Natural killer cell treated with Interleukin-12 subunit alpha and Interleukin-12 subunit beta and Interleukin-15 and Interleukin-18, amount 100 ng/mL, for 72 hours (primary cell): Measurements from ENCODE around the gene RND2. TPM values are rescaled to one million over a fixed set of nuclear protein-coding genes. Genes with fewer than 3 reads are reported as not detected.
"Not testable (repeated sequence)": the region's sequence is repeated elsewhere in the genome, so short reads cannot be mapped to it uniquely, and the experiment has no call there.

Experiments
- ATAC-seq, 2 donors: fragments of 150-1000 bp; cut with Tn5 transposase in 1 of 2; sonication (Bioruptor Pico), chemical (Tn5 transposase) in 1 of 2; 2 replicates each; pipeline ENCODE4 v1.10.0; 2021
- DNase-seq: peaks from one replicate; pipeline ENCODE4 v3.0.0; 2022; ENCODE audit warnings: low spot score
- H3K27ac Mint-ChIP-seq, 2 donors: 1 replicate in 1 of 2; 2 replicates in 1 of 2; pipeline ENCODE4 v1.8.0; 2022; ENCODE audit warnings: mixed read lengths in 2 of 2, mild to moderate bottlenecking in 1 of 2, moderate library complexity in 1 of 2
- H3K27me3 Mint-ChIP-seq, 2 donors: 1 replicate in 1 of 2; 2 replicates in 1 of 2; pipeline ENCODE4 v1.8.0; 2022; ENCODE audit warnings: mixed read lengths in 2 of 2
- H3K36me3 Mint-ChIP-seq: one replicate; pipeline ENCODE4 v1.8.0; 2022; ENCODE audit warnings: mixed read lengths
- H3K4me1 Mint-ChIP-seq, 2 donors: 1 replicate in 1 of 2; 2 replicates in 1 of 2; pipeline ENCODE4 v1.8.0; 2022; ENCODE audit warnings: low read depth in 2 of 2, mixed read lengths in 2 of 2, mild to moderate bottlenecking in 1 of 2
- H3K4me3 Mint-ChIP-seq: one replicate; pipeline ENCODE4 v1.8.0; 2022; ENCODE audit warnings: mixed read lengths
- H3K9me3 Mint-ChIP-seq: 2 replicates; pipeline ENCODE4 v1.8.0; 2022; ENCODE audit warnings: mixed read lengths
- total RNA-seq, 2 donors: library from RNA; stranded (reverse); gene quantifications; one replicate each; pipeline ENCODE4 v1.2.3, GENCODE V29; 2022

The RND2 gene
- total RNA-seq, result not detected

GRCh38 chr17:43024407-43025289 lies at the start of gene RND2:
Gene RND2 (plus strand): TSS chr17:43025231. CDS start chr17:43025348, 117 bp downstream.
- no peaks in the 10 kb centered on the region for H3K9me3 Mint-ChIP-seq
- peak; percentile 70 to 84 for ATAC-seq
- peak; percentile 77 for DNase-seq
- peaks cover 13 to 21% of the 10 kb centered on the region in 2 donors for H3K4me1 Mint-ChIP-seq
- H3K27me3 Mint-ChIP-seq, result no peaks in the 10 kb centered on the region
- H3K27ac Mint-ChIP-seq, result peak within 1 kb of the TSS; percentile 55 to 80
- H3K36me3 Mint-ChIP-seq, result no peaks in the 10 kb centered on the region
- H3K4me3 Mint-ChIP-seq, result peak within 1 kb of the TSS; percentile 92

- H3K36me3 Mint-ChIP-seq, result no peaks in the 10 kb centered on the region
- peaks cover 0 to 6% of the 10 kb centered on the region in 2 donors for H3K27me3 Mint-ChIP-seq
- ATAC-seq (no peak), DNase-seq (no peak)
- peaks cover 7 to 11% of the 10 kb centered on the region in 2 donors for H3K4me1 Mint-ChIP-seq
- H3K9me3 Mint-ChIP-seq, result no peaks in the 10 kb centered on the region
- no peak overlapping the region for H3K27ac Mint-ChIP-seq
- no peak overlapping the region for H3K4me3 Mint-ChIP-seq
These were observed 49.8 kb upstream of the RND2 start for GRCh38 chr17:42975265-42975664.

DNA sequence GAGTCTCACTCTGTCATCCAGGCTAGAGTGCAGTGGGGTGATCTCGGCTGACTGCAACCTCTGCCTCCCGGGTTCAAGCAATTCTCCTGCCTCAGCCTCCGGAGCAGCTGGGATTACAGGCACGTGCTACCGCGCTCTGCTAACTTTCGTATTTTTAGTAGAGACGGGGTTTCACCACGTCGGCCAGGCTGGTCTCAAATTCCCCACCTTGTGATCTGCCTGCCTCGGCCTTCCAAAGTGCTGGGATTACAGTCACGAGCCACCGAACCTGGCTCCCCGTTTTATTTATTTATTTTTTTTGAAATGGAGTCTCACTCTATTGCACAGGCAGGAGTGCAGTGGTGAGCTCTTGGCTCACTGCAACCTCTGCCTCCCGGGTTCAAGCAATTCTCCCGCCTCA lies 49.3 kb upstream of the RND2 start:
- H3K27me3 Mint-ChIP-seq, DNase-seq, ATAC-seq, H3K9me3 Mint-ChIP-seq, H3K36me3 Mint-ChIP-seq, H3K27ac Mint-ChIP-seq, H3K4me3 Mint-ChIP-seq: not testable (repeated sequence)
- H3K4me1 Mint-ChIP-seq, result peaks cover 7 to 13% of the 10 kb centered on the region in 2 donors

- Mint-ChIP-seq H3K4me3 (peak within 1 kb of the TSS; percentile 95), H3K36me3 (peaks cover 5% of the 10 kb centered on the region), H3K9me3 (no peaks in the 10 kb centered on the region), H3K4me1 (peaks cover 17 to 25% of the 10 kb centered on the region in 2 donors), H3K27me3 (peaks cover 0 to 6% of the 10 kb centered on the region in 2 donors), H3K27ac (peak within 1 kb of the TSS; percentile 91 to 96)
- DNase-seq, result no peak
- peak; percentile 54 for ATAC-seq
These were observed 45.3 kb upstream of the RND2 start, which contains the start of gene PTGES3L for GRCh38 chr17:42979511-42980273. Gene PTGES3L (minus strand): TSS chr17:42980080. CDS start chr17:42980053, 27 bp downstream.

DNA sequence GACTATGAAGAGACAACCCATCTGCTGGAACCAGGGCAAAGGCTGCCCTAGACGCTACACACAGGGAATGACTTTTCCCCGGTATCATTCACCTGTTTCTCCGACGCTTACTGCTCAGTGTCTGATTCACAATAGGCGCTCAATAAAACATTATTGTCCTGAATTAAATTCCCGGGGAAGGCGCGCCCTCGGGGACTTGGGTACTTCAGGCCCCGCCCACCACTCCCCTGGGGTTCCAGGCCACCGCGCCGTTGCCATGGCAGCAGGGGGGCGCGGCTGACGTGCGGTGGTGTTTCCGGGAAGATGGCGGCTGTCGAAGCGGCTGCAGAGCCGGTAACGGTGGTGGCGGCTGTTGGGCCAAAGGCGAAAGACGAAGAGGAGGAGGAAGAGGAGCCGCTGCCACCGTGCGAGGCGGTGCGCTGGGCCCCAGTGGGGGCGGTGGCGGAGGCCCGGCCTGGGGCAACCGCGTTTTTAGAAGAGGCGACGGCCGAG lies 44.7 kb upstream of the RND2 start, which contains the start of gene RUNDC1:
RUNDC1 (plus strand) TSS at position 292 of the 492 bp plus-strand sequence; CDS start at position 304, 12 bp downstream.
- Mint-ChIP-seq H3K4me3 (peak within 1 kb of the TSS; percentile 95), H3K27ac (peak within 1 kb of the TSS; percentile 91 to 96), H3K9me3 (no peaks in the 10 kb centered on the region), H3K27me3 (peaks cover 0 to 6% of the 10 kb centered on the region in 2 donors), H3K4me1 (peaks cover 22 to 27% of the 10 kb centered on the region in 2 donors), H3K36me3 (peaks cover 5% of the 10 kb centered on the region)
- DNase-seq, result peak; percentile 93
- ATAC-seq, result peak; percentile 91 to 96

GRCh38 chr17:42980766-42981397 lies 44.1 kb upstream of the RND2 start:
- H3K27me3 Mint-ChIP-seq, result peaks cover 0 to 6% of the 10 kb centered on the region in 2 donors
- DNase-seq (no peak), ATAC-seq (peak; percentile 83 to 88)
- H3K36me3 Mint-ChIP-seq, result peaks cover 5% of the 10 kb centered on the region
- no peaks in the 10 kb centered on the region for H3K9me3 Mint-ChIP-seq
- H3K27ac Mint-ChIP-seq, result peak overlapping the region; percentile 91 to 96
- peaks cover 22 to 27% of the 10 kb centered on the region in 2 donors for H3K4me1 Mint-ChIP-seq
- H3K4me3 Mint-ChIP-seq, result peak overlapping the region; percentile 95

DNA sequence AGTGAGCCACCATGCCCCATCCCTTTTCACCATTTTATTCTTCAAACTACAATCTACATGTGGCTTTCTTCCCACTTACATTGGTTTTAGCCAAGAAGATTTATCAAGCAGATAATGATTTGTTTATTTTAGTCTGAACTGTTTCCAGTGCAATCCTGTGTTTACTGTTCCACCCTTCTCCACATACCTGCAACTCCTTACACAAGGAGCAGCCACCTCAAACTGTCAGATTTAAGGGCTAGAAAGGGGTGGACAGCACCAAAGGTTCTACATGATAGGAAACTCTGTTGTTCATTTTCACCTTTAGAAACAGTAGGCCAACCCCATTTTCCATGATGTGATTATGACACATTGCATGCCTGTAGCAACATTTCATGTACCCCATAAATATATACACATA lies 42.8 kb upstream of the RND2 start:
- Mint-ChIP-seq H3K27ac (peak overlapping the region in 1 of 2 donors; percentile 96), H3K4me3 (peak overlapping the region; percentile 95), H3K27me3 (peaks cover 0 to 6% of the 10 kb centered on the region in 2 donors), H3K4me1 (peaks cover 22 to 27% of the 10 kb centered on the region in 2 donors), H3K9me3 (no peaks in the 10 kb centered on the region), H3K36me3 (peaks cover 5% of the 10 kb centered on the region)
- DNase-seq, result no peak
- no peak for ATAC-seq

GRCh38 chr17:42985225-42985624 lies 39.8 kb upstream of the RND2 start:
- peak overlapping the region in 1 of 2 donors; percentile 35 for H3K27ac Mint-ChIP-seq

DNA sequence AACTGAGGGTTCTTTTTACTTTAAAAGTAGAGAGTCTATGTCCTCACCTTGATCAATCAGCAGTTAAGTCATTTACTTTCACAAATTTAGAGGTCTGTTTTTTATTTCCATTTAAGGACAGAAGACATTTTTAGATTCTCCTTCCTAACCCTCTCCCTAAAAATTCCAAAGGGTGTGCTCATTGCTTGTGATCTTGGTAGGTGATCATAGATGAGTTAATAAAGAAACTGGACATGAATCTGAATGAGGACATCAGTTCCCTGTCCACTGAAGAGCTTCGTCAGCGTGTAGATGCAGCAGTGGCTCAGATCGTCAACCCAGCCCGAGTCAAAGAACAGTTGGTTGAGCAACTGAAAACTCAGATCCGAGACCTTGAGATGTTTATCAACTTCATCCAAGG lies 35.9 kb upstream of the RND2 start:
- Mint-ChIP-seq H3K27ac (no peak overlapping the region), H3K4me1 (peaks cover 6 to 8% of the 10 kb centered on the region in 2 donors), H3K36me3 (peaks cover 10% of the 10 kb centered on the region)

More at GRCh38 chr17:42985225-42985624, 39.8 kb upstream of the RND2 start:
- ATAC-seq, result no peak
- H3K36me3 Mint-ChIP-seq, result peaks cover 11% of the 10 kb centered on the region
- no peak for DNase-seq
- H3K4me3 Mint-ChIP-seq, result no peak overlapping the region
- no peaks in the 10 kb centered on the region for H3K27me3 Mint-ChIP-seq
- no peaks in the 10 kb centered on the region for H3K9me3 Mint-ChIP-seq
- peaks cover 16 to 18% of the 10 kb centered on the region in 2 donors for H3K4me1 Mint-ChIP-seq

GRCh38 chr17:42989726-42990652 lies 35.0 kb upstream of the RND2 start:
- H3K9me3 Mint-ChIP-seq, result no peaks in the 10 kb centered on the region
- no peak overlapping the region for H3K4me3 Mint-ChIP-seq
- no peak for ATAC-seq
- peaks cover 10% of the 10 kb centered on the region for H3K36me3 Mint-ChIP-seq
- DNase-seq, result no peak
- H3K27ac Mint-ChIP-seq, result no peak overlapping the region
- peaks cover 5 to 7% of the 10 kb centered on the region in 2 donors for H3K4me1 Mint-ChIP-seq
- H3K27me3 Mint-ChIP-seq, result no peaks in the 10 kb centered on the region

More for the DNA sequence above, 35.9 kb upstream of the RND2 start:
- no peak overlapping the region for H3K4me3 Mint-ChIP-seq
- H3K9me3 Mint-ChIP-seq, result no peaks in the 10 kb centered on the region
- H3K27me3 Mint-ChIP-seq, result no peaks in the 10 kb centered on the region
- no peak for DNase-seq
- no peak for ATAC-seq

DNA sequence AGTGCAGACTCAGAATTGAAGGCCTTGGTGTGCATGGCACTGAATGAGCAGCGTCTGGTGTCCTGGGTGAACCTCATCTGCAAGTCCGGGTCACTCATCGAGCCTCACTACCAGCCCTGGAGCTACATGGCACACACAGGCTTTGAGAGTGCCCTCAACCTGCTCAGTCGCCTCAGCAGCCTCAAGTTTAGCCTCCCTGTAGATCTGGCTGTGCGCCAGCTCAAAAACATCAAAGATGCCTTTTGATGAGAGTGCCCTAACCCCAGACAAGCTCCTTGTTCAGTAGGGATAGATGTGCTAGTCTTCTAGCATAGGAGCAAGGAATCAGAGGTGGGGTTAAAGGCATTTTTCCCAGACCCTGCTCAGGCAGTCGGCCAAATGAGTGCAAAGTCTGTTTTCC lies 33.6 kb upstream of the RND2 start:
- ATAC-seq, result no peak
- peaks cover 2 to 4% of the 10 kb centered on the region in 2 donors for H3K4me1 Mint-ChIP-seq
- H3K27ac Mint-ChIP-seq, result no peak overlapping the region
- H3K27me3 Mint-ChIP-seq, result no peaks in the 10 kb centered on the region
- no peaks in the 10 kb centered on the region for H3K9me3 Mint-ChIP-seq
- H3K4me3 Mint-ChIP-seq, result no peak overlapping the region
- H3K36me3 Mint-ChIP-seq, result peaks cover 10% of the 10 kb centered on the region
- DNase-seq, result no peak

GRCh38 chr17:42992872-42993271 lies 32.2 kb upstream of the RND2 start:
- H3K4me1 Mint-ChIP-seq, result peaks cover 4 to 8% of the 10 kb centered on the region in 2 donors

More at GRCh38 chr17:42992872-42993271, 32.2 kb upstream of the RND2 start:
- Mint-ChIP-seq H3K4me3 (no peak overlapping the region), H3K27me3 (no peaks in the 10 kb centered on the region), H3K36me3 (peaks cover 10% of the 10 kb centered on the region), H3K9me3 (no peaks in the 10 kb centered on the region), H3K27ac (no peak overlapping the region)
- no peak for ATAC-seq
- no peak for DNase-seq
